ENCODE results near the gene GABRD.

GABRD gene

GRCh38 chr1:1986451-1987141, 32.5 kb upstream of the GABRD start:
- no peak for FAIRE-seq

GRCh38 chr1:1987142-1987510, 32.0 kb upstream of the GABRD start:
- no peak for FAIRE-seq

GRCh38 chr1:1988061-1988945, 30.8 kb upstream of the GABRD start:
- no peak for FAIRE-seq

- FAIRE-seq: no peak
Measured at GRCh38 chr1:1989102-1989542, 30.0 kb upstream of the GABRD start.

GRCh38 chr1:1989789-1990188, 29.4 kb upstream of the GABRD start:
- no peak for FAIRE-seq

GRCh38 chr1:1990222-1990621, 28.9 kb upstream of the GABRD start:
- no peak for FAIRE-seq

- no peak for FAIRE-seq
Measured at GRCh38 chr1:1994536-1994935, 24.6 kb upstream of the GABRD start.

GRCh38 chr1:1996207-1996651, 22.9 kb upstream of the GABRD start:
- FAIRE-seq: no peak

- no peak for FAIRE-seq
Measured at GRCh38 chr1:1997576-1997975, 21.6 kb upstream of the GABRD start.

GRCh38 chr1:2000432-2000831, 18.7 kb upstream of the GABRD start:
- no peak for FAIRE-seq

GRCh38 chr1:2000850-2001249, 18.3 kb upstream of the GABRD start:
- FAIRE-seq: no peak

- FAIRE-seq: no peak
Measured at GRCh38 chr1:2001773-2002411, 17.3 kb upstream of the GABRD start.

- no peak for FAIRE-seq
Measured at GRCh38 chr1:2003541-2004131, 15.5 kb upstream of the GABRD start, which contains the start of gene CFAP74. TSS of gene CFAP74 (minus strand) at chr1:2003786. CDS start at chr1:1990956, 12,830 bp downstream.

- FAIRE-seq: no peak
Measured at GRCh38 chr1:2004856-2005255, 14.3 kb upstream of the GABRD start.

GRCh38 chr1:2009101-2010053, 9.8 kb upstream of the GABRD start:
- no peak for FAIRE-seq

GRCh38 chr1:2014181-2014580, 5.0 kb upstream of the GABRD start:
- no peak for FAIRE-seq

GRCh38 chr1:2014741-2015735, 4.1 kb upstream of the GABRD start:
- FAIRE-seq: no peak

GRCh38 chr1:2016123-2016522, 3.0 kb upstream of the GABRD start:
- no peak for FAIRE-seq

- FAIRE-seq: no peak
Measured at GRCh38 chr1:2018217-2019171, 651 bp upstream of the GABRD start.

Measured in A204.1 (cell line).